ENCODE data around the gene IFNL2.

Gene IFNL2

GRCh38 chr19:39318690-39319089 is 50.5 kb downstream of the IFNL2 start:
- DNase-seq = no peak

DNA sequence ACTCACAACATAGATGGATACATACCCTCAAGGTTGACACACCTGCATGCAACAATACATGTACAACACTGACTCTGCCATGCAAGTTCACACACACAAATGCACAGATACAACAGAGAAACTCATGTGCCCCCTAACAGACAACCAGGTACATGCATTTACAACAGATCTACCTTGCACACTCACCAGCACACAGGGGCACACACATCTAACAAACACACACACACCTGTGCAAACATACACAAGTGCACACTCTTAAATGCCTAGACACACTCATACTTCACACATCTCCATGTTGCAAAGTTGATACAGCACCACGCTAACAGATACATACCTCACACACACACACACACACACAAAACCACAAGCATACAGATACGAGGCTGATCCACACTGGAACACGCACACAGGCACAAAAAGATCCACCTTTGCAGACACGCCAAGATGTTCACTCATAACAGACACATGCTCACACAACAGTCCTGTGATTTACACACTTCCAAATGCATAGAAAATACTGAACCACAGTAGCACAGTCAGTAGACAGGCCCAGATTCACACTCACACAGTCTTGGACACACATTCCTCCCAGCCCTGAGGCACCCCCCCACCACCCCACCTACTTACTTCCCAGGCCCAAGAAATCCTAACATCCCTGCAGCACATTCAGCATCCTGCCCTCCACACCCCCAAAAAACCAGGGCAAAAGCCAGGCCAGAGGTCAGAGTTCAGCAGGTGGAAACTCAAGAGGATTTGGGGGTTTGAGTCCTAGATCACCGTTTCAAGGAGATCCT is 51.1 kb downstream of the IFNL2 start:
- no peak for DNase-seq
